Raji (cell line): ENCODE measurements around the gene ZNF512B.

Experiments used
- POLR2A ChIP-seq: IDR thresholded peaks from 2 replicates; pipeline ENCODE4 v1.6.1; 2011; ENCODE audit warnings: low read depth, low read length, control low read depth; ENCODE audit not compliant: insufficient read depth

ZNF512B gene

GRCh38 chr20:63958964-63959698, 10.6 kb downstream of the ZNF512B start:
- no peak for TF ChIP-seq POLR2A

GRCh38 chr20:63958471-63958870, 11.3 kb downstream of the ZNF512B start:
- no peak for TF ChIP-seq POLR2A

- TF ChIP-seq POLR2A = no peak
These were observed 11.9 kb downstream of the ZNF512B start for GRCh38 chr20:63957690-63958441.

- peak; percentile 80 for TF ChIP-seq POLR2A
These were observed 12.6 kb downstream of the ZNF512B start for GRCh38 chr20:63957004-63957689.

GRCh38 chr20:63956664-63957003, 13.1 kb downstream of the ZNF512B start:
- no peak for TF ChIP-seq POLR2A

GRCh38 chr20:63955827-63956663, 13.7 kb downstream of the ZNF512B start, which contains the start of gene UCKL1:
TSS of gene UCKL1 (minus strand) at chr20:63956416. CDS start at chr20:63956372, 44 bp downstream.
- peak; percentile 88 for TF ChIP-seq POLR2A

- no peak for TF ChIP-seq POLR2A
These were observed 14.4 kb downstream of the ZNF512B start for GRCh38 chr20:63955281-63955826.

- TF ChIP-seq POLR2A = no peak
These were observed 15.8 kb downstream of the ZNF512B start for GRCh38 chr20:63953764-63954429.

GRCh38 chr20:63952769-63953168, 17.0 kb downstream of the ZNF512B start:
- TF ChIP-seq POLR2A = no peak

- no peak for TF ChIP-seq POLR2A
These were observed 17.6 kb downstream of the ZNF512B start for GRCh38 chr20:63952210-63952535.

GRCh38 chr20:63951398-63952209, 18.1 kb downstream of the ZNF512B start:
- TF ChIP-seq POLR2A = no peak

- TF ChIP-seq POLR2A = no peak
These were observed 18.9 kb downstream of the ZNF512B start for GRCh38 chr20:63950701-63951397.
